GM12878 (cell line): Measurements from ENCODE around the gene PATL2. TPM values are rescaled to one million over a fixed set of nuclear protein-coding genes. Genes with fewer than 3 reads are reported as not detected.

Experiments used
- ATAC-seq: fragments of 200-7000 bp; cut with Tn5 transposase; 3 replicates; pipeline ENCODE4 v1.9.1; 2020; ENCODE audit warnings: mild to moderate bottlenecking, moderate library complexity
- BruUV-seq: library from RNA; stranded (reverse); fragments of 400-500 nt; replicated peaks from 2 replicates; lab custom pipeline; 2021; lab: Mats Ljungman, UMichigan
- CTCF ChIA-PET: fragments of 300-600 bp; sonication (Branson Sonifier 250); formaldehyde crosslinking; extraction: SDS; loops from one replicate; lab custom pipeline; 2021; ENCODE audit warnings: inconsistent platforms; lab: Yijun Ruan, JAX
- POLR2A ChIA-PET: fragments of 350-600 bp; formaldehyde crosslinking; extraction: SDS; loops from one replicate; lab custom pipeline; 2021; ENCODE audit warnings: inconsistent platforms; lab: Charles Lee
- RAD21 ChIA-PET: fragments of 300-600 bp; sonication (Branson Sonifier 250); formaldehyde crosslinking; loops from one replicate; lab custom pipeline; 2023; ENCODE audit warnings: antibody characterized with exemption; ENCODE audit not compliant: unreplicated experiment; lab: Charles Lee
- SMC1A ChIA-PET: fragments of 300-600 bp; sonication (Branson Sonifier 250); formaldehyde crosslinking; loops from one replicate; lab custom pipeline; 2023; ENCODE audit not compliant: unreplicated experiment, uncharacterized antibody; lab: Charles Lee
- DNase-seq: peaks from one replicate; pipeline ENCODE4 v3.0.0-alpha.2; 2011; ENCODE audit warnings: low read depth, low spot score
- FAIRE-seq: peaks from 3 replicates; lab custom pipeline; 2011; peaks lifted over from hg19 to GRCh38; lab: Jason Lieb, UNC
- H2AFZ ChIP-seq: 2 replicates; pipeline ENCODE4 v1.6.0; 2011; ENCODE audit warnings: low read depth, low read length, control low read depth; ENCODE audit not compliant: control insufficient read depth
- H3K27ac ChIP-seq: 2 replicates; pipeline ENCODE4 v1.5.1; 2011; ENCODE audit warnings: control low read depth; ENCODE audit not compliant: control insufficient read depth, insufficient read depth
- H3K27me3 ChIP-seq, 2 experiments: replicated peaks in 1 of 2; 2 replicates each; pipeline versions ENCODE4 v1.6.0 to v1.6.1; 2011; ENCODE audit warnings: low read length in 1 of 2; ENCODE audit not compliant: control insufficient read depth in 2 of 2, insufficient read depth in 2 of 2
- H3K36me3 ChIP-seq, 2 experiments: 2 replicates each; pipeline ENCODE4 v1.5.1; 2011; ENCODE audit warnings: low read length in 1 of 2; ENCODE audit not compliant: control insufficient read depth in 2 of 2, insufficient read depth in 2 of 2
- H3K4me1 ChIP-seq: 2 replicates; pipeline ENCODE4 v1.6.1; 2011; ENCODE audit warnings: mild to moderate bottlenecking, low read length, moderate library complexity, mixed read lengths; ENCODE audit not compliant: control insufficient read depth, insufficient read depth
- H3K4me2 ChIP-seq: 2 replicates; pipeline ENCODE4 v1.6.0; 2011; ENCODE audit warnings: control low read depth; ENCODE audit not compliant: control insufficient read depth, insufficient read depth
- H3K4me3 ChIP-seq: fragments of 200-600 bp; sonication (generic); 2 replicates; pipeline ENCODE4 v1.5.1; 2016
- H3K79me2 ChIP-seq: 2 replicates; pipeline ENCODE4 v1.6.0; 2011; ENCODE audit warnings: low read length; ENCODE audit not compliant: control insufficient read depth, insufficient read depth
- H3K9ac ChIP-seq: 2 replicates; pipeline ENCODE4 v1.8.0; 2011; ENCODE audit warnings: low read length, control low read depth, mixed read lengths; ENCODE audit not compliant: control insufficient read depth, insufficient read depth
- H3K9me3 ChIP-seq: replicated peaks from 3 replicates; pipeline ENCODE4 v1.5.1; 2011; ENCODE audit warnings: mild to moderate bottlenecking, low read length; ENCODE audit not compliant: control insufficient read depth, insufficient read depth
- H4K20me1 ChIP-seq: 2 replicates; pipeline ENCODE4 v1.6.0; 2011; ENCODE audit not compliant: control insufficient read depth, insufficient read depth
- BCL11A ChIP-seq: IDR thresholded peaks from 2 replicates; pipeline ENCODE4 v1.6.1; 2011; ENCODE audit warnings: low read depth, low read length
- EED ChIP-seq: sonication (generic); IDR thresholded peaks from 2 replicates; pipeline ENCODE4 v1.6.1; 2016; ENCODE audit warnings: antibody characterized with exemption, low read depth
- RBBP5 ChIP-seq: fragments of 200-600 bp; sonication (generic); conservative IDR thresholded peaks from 2 replicates; pipeline ENCODE4 v1.6.1; 2016
- SPI1 ChIP-seq: IDR thresholded peaks from 2 replicates; pipeline ENCODE4 v1.6.1; 2011; ENCODE audit warnings: low read depth, mild to moderate bottlenecking, low read length, moderate library complexity, borderline replicate concordance; ENCODE audit not compliant: insufficient read depth
- WRNIP1 ChIP-seq: IDR thresholded peaks from 2 replicates; pipeline ENCODE4 v1.6.1; 2011; ENCODE audit warnings: low read depth, low read length, improper control_type of control experiment, borderline replicate concordance
- ZBED1 ChIP-seq: IDR thresholded peaks from 2 replicates; pipeline ENCODE4 v1.6.1; 2016; ENCODE audit warnings: borderline replicate concordance
- WGBS: methylation state at CpG from one replicate; pipeline ENCODE4 v1.1.6; 2016; ENCODE audit warnings: low lambda C conversion rate; ENCODE audit not compliant: insufficient replicate concordance, insufficient coverage; ENCODE audit errors: missing lambda C conversion rate; 5-methylcytosine and 5-hydroxymethylcytosine counted together
- in situ Hi-C: fragments of 300-500 bp; cut with MboI; formaldehyde crosslinking; loops from 9 replicates; pipeline ENCODE4 v1.14.3; 2018; ENCODE audit warnings: mixed read lengths
- intact Hi-C: fragments of 100-400 bp; cut with micrococcal nuclease; formaldehyde crosslinking; loops from one replicate; pipeline ENCODE4 v1.14.2; 2022; ENCODE audit not compliant: unreplicated experiment
- polyA plus RNA-seq, 11 experiments: library from polyadenylated mRNA; depleted of rRNA in 4 of 11; unstranded in 6 of 11; stranded (reverse) in 5 of 11; fragments of >200 nt; fragmentation: Nextera tagmentation in 4 of 11; fragmentation: Illumina TruSeq in 1 of 11; extraction: Ambion mirVana in 4 of 11; extraction: Trizol in 1 of 11; gene quantifications; 1 replicate in 1 of 11; 2 replicates in 10 of 11; pipeline versions ENCODE4 v1.2.1 to v1.2.3, GENCODE V29; 2011 to 2016; ENCODE audit warnings: inconsistent platforms in 2 of 11, missing spikeins in 2 of 11, low read depth in 1 of 11
- total RNA-seq, 4 experiments: library from RNA; depleted of rRNA in 3 of 4; stranded (reverse); fragments of >200 nt in 3 of 4; fragmentation: Illumina TruSeq in 1 of 4; extraction: Trizol in 1 of 4; gene quantifications; 2 replicates each; pipeline versions ENCODE4 v1.2.1 to v1.2.3, GENCODE V29; 2013 to 2021
- TF ChIP-seq, protein P1 (sequence below): fragments of 450-650 bp; formaldehyde crosslinking; IDR thresholded peaks from 2 replicates; pipeline ENCODE4 v1.4.0; 2020; ENCODE audit warnings: mild to moderate bottlenecking, moderate library complexity
- TF ChIP-seq, protein P2 (sequence below): IDR thresholded peaks from 2 replicates; pipeline ENCODE4 v1.6.1; 2012; ENCODE audit warnings: improper control_type of control experiment, low read depth, low read length; ENCODE audit not compliant: insufficient replicate concordance

Gene PATL2
- total and polyA plus RNA-seq, 10 of the 15 experiments (the other 5 are each of a cell fraction or from before 2014, with no cell fraction given) = 4.2 to 16.2 (median 12.1) TPM

DNA sequence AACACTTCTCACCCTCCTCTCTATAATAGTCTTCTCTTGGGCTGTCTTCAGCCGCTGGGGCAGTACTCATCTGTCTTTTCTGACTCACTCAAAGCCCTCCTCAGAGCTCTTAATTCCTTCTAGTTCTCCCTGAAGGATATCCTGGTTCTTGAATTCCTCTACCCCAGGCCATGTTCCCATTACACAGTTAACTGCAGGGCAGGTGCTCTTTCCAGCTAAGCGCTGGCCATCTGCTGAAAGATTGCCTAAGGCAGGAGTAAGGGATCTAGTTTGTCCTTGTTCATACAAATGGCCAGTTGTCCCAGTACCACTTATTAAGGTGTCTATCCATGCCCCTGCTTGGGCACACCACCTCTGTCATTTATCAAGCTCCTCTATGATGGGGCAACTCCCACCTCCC is 37.5 kb downstream of the PATL2 start (continued):
- TF ChIP-seq, protein P1, sequence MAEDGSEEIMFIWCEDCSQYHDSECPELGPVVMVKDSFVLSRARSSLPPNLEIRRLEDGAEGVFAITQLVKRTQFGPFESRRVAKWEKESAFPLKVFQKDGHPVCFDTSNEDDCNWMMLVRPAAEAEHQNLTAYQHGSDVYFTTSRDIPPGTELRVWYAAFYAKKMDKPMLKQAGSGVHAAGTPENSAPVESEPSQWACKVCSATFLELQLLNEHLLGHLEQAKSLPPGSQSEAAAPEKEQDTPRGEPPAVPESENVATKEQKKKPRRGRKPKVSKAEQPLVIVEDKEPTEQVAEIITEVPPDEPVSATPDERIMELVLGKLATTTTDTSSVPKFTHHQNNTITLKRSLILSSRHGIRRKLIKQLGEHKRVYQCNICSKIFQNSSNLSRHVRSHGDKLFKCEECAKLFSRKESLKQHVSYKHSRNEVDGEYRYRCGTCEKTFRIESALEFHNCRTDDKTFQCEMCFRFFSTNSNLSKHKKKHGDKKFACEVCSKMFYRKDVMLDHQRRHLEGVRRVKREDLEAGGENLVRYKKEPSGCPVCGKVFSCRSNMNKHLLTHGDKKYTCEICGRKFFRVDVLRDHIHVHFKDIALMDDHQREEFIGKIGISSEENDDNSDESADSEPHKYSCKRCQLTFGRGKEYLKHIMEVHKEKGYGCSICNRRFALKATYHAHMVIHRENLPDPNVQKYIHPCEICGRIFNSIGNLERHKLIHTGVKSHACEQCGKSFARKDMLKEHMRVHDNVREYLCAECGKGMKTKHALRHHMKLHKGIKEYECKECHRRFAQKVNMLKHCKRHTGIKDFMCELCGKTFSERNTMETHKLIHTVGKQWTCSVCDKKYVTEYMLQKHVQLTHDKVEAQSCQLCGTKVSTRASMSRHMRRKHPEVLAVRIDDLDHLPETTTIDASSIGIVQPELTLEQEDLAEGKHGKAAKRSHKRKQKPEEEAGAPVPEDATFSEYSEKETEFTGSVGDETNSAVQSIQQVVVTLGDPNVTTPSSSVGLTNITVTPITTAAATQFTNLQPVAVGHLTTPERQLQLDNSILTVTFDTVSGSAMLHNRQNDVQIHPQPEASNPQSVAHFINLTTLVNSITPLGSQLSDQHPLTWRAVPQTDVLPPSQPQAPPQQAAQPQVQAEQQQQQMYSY (CRISPR knock-in tag) = no peak
- TF ChIP-seq WRNIP1 (no peak), ZBED1 (no peak), RBBP5 (no peak), EED (no peak), BCL11A (no peak)
- TF ChIP-seq, all 136 proteins: peak for 0

DNA sequence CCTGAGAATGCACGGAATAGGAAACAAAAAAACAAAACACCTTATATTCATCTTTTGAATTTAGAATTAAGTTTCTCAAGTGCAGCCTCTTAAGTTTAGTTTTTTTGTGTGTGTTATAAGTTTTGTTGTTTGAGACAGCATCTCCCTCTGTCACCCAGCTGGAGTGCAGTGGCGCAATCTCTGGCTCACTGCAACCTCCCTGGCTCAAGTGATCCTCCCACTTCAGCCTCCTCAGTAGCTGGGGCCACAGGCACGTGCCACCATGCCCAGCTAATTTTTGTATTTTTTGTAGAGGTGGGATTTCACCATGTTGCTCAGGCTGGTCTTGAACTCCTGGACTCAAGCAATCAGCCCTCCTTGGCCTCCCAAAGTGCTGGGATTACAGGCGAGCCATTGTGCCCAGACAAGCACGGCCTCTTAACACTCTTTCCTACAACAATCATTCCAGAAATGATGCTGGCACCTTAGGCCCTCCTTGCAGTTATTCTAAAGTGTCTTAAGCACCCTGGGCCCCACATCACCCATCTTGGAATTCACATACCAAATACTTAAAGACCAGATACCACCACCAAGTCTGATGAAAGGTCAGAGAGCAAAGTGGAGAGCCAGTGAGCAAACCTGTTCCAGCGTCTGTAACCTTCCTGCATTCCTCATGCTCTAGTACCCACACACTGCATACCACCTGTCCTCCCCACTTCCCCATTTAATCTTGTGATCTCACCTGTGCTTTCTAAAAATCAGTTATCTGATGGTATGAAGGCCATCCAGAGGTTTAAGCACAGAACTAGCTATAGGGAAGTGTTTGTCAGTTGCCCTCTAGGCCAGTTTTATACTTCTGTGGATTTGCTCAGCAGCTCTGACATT is 40.8 kb downstream of the PATL2 start:
- H3K9ac ChIP-seq = no peak overlapping the region
- H3K4me2 ChIP-seq = no peak overlapping the region; the same call in 1 of the 2 replicates
- in situ Hi-C loops = no loop called here

More for the DNA sequence above, 40.8 kb downstream of the PATL2 start:
- TF ChIP-seq, protein P2, sequence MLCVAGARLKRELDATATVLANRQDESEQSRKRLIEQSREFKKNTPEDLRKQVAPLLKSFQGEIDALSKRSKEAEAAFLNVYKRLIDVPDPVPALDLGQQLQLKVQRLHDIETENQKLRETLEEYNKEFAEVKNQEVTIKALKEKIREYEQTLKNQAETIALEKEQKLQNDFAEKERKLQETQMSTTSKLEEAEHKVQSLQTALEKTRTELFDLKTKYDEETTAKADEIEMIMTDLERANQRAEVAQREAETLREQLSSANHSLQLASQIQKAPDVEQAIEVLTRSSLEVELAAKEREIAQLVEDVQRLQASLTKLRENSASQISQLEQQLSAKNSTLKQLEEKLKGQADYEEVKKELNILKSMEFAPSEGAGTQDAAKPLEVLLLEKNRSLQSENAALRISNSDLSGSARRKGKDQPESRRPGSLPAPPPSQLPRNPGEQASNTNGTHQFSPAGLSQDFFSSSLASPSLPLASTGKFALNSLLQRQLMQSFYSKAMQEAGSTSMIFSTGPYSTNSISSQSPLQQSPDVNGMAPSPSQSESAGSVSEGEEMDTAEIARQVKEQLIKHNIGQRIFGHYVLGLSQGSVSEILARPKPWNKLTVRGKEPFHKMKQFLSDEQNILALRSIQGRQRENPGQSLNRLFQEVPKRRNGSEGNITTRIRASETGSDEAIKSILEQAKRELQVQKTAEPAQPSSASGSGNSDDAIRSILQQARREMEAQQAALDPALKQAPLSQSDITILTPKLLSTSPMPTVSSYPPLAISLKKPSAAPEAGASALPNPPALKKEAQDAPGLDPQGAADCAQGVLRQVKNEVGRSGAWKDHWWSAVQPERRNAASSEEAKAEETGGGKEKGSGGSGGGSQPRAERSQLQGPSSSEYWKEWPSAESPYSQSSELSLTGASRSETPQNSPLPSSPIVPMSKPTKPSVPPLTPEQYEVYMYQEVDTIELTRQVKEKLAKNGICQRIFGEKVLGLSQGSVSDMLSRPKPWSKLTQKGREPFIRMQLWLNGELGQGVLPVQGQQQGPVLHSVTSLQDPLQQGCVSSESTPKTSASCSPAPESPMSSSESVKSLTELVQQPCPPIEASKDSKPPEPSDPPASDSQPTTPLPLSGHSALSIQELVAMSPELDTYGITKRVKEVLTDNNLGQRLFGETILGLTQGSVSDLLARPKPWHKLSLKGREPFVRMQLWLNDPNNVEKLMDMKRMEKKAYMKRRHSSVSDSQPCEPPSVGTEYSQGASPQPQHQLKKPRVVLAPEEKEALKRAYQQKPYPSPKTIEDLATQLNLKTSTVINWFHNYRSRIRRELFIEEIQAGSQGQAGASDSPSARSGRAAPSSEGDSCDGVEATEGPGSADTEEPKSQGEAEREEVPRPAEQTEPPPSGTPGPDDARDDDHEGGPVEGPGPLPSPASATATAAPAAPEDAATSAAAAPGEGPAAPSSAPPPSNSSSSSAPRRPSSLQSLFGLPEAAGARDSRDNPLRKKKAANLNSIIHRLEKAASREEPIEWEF = no peak
- TF ChIP-seq SPI1 = peak; percentile 86
- H3K4me3 ChIP-seq = no peak overlapping the region
- 71% methylated on average over 6 of the region's 6 CpGs for WGBS
- H3K27ac ChIP-seq = peak overlapping the region; percentile 53; the same call in 1 of the 2 replicates
- ChIA-PET CTCF (interaction anchor here (0.6 to 9.8 kb wide), 8 partner anchors 10 to 839 kb away, joined by 3 to 203 read pairs (median 4); partner anchors contain the start of genes B2M, PATL2 and TRIM69), SMC1A (interaction anchor here (0.9 to 3.0 kb wide), 6 partner anchors 13 to 68 kb away, joined by 3 to 15 read pairs (median 3); partner anchors contain the start of genes B2M, PATL2 and TRIM69), POLR2A (interaction anchor here (0.6 to 11.4 kb wide), 8 partner anchors 12 to 66 kb away, joined by 3 to 194 read pairs (median 8); partner anchors contain the start of genes B2M, PATL2 and TRIM69), RAD21 (interaction anchor here (9.8 to 18.1 kb wide), 2 partner anchors 41 to 62 kb away, joined by 231 to 680 read pairs; partner anchors contain the start of genes B2M, PATL2 and TRIM69)
- FAIRE-seq (no peak), DNase-seq (no peak), ATAC-seq (peak; percentile 22)
- peaks cover 15% of the 10 kb centered on the region for H3K79me2 ChIP-seq
- H3K4me1 ChIP-seq = peaks cover 57% of the 10 kb centered on the region
- BruUV-seq = no TSS peak
- intact Hi-C loops = no loop called here
- no peak overlapping the region for H2AFZ ChIP-seq
- no peaks in the 10 kb centered on the region for H3K27me3 ChIP-seq
- H4K20me1 ChIP-seq = no peaks in the 10 kb centered on the region
- no peaks in the 10 kb centered on the region; the same call in 2 of the 3 replicates for H3K9me3 ChIP-seq
- H3K36me3 ChIP-seq = peaks cover 0 to 2% of the 10 kb centered on the region in 2 experiments; a peak in 1 of 4 replicates
